GM15510 (cell line): ENCODE measurements around the gene SPPL2C.

Source experiments
- POLR2A ChIP-seq: IDR thresholded peaks from 3 replicates; pipeline ENCODE4 v1.6.1; 2011; ENCODE audit warnings: borderline replicate concordance; ENCODE audit not compliant: insufficient read length; ENCODE audit errors: extremely low read depth

SPPL2C gene

GRCh38 chr17:45883063-45883462 lies 38.4 kb downstream of the SPPL2C start:
- TF ChIP-seq POLR2A, result no peak

- TF ChIP-seq POLR2A, result no peak
Measured at GRCh38 chr17:45886852-45887251, 42.2 kb downstream of the SPPL2C start.

- TF ChIP-seq POLR2A, result no peak
Measured at GRCh38 chr17:45888392-45888791, 43.7 kb downstream of the SPPL2C start.

GRCh38 chr17:45889579-45889978 lies 44.9 kb downstream of the SPPL2C start:
- no peak for TF ChIP-seq POLR2A

- TF ChIP-seq POLR2A, result no peak
Measured at GRCh38 chr17:45893725-45894021, 49.0 kb downstream of the SPPL2C start.

GRCh38 chr17:45894022-45894784 lies 49.5 kb downstream of the SPPL2C start, which contains the start of gene MAPT:
Gene MAPT (plus strand): TSS chr17:45894554. CDS start chr17:45962338, 67,784 bp downstream.
- peak; percentile 31 for TF ChIP-seq POLR2A

GRCh38 chr17:45895304-45895968 lies 50.8 kb downstream of the SPPL2C start:
- no peak for TF ChIP-seq POLR2A

GRCh38 chr17:45895969-45896785 lies 51.5 kb downstream of the SPPL2C start:
- no peak for TF ChIP-seq POLR2A
